ENCODE data around the gene CCDC27.

The CCDC27 gene

DNA sequence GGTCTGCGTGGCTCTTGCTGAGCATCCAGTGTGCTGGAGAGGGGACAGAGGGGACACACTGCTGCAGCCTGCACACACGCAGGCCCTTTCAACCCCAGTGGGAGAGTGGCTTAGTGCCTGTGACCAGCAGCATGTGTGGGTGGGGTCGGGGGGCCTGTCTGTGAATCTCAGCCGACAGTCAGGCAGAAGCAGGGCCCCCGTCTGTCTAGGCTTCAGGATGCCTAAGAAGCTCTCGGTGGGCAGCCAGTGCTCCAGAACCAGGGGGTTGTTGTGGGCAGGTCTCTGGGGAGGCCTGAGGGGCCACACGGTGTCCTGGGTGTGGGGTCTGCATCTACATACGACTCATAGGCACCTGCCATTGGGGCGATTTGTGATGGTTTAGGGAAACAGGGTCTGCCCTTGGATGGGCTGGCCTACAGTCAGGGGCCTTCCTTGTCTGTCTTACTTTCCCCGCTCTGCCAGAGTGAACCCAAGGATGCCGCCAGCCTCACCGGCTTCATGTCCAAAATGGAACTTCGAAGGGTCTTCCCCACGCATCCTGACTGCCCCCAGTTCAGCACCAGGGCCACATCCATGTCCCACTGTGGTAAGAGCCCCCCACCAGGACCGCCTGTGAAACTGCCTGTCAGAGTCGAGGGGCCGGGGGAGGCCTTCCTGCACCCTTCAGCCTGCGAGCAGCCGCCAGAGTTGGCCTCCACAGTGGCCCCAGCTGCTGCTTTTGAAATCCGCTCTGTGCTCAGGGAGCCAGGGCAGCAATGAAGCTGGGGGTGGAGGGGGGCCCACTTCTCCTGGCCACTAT is 1.6 kb downstream of the CCDC27 start:
- DNase-seq (ENCODE audit: low spot score) = no peak
- Histone ChIP-seq H3K27ac (no peak overlapping the region), H3K4me3 (no peak overlapping the region)
- TF ChIP-seq, protein P1, sequence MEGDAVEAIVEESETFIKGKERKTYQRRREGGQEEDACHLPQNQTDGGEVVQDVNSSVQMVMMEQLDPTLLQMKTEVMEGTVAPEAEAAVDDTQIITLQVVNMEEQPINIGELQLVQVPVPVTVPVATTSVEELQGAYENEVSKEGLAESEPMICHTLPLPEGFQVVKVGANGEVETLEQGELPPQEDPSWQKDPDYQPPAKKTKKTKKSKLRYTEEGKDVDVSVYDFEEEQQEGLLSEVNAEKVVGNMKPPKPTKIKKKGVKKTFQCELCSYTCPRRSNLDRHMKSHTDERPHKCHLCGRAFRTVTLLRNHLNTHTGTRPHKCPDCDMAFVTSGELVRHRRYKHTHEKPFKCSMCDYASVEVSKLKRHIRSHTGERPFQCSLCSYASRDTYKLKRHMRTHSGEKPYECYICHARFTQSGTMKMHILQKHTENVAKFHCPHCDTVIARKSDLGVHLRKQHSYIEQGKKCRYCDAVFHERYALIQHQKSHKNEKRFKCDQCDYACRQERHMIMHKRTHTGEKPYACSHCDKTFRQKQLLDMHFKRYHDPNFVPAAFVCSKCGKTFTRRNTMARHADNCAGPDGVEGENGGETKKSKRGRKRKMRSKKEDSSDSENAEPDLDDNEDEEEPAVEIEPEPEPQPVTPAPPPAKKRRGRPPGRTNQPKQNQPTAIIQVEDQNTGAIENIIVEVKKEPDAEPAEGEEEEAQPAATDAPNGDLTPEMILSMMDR (IDR thresholded peaks at IDR 0.05) = no peak

DNA sequence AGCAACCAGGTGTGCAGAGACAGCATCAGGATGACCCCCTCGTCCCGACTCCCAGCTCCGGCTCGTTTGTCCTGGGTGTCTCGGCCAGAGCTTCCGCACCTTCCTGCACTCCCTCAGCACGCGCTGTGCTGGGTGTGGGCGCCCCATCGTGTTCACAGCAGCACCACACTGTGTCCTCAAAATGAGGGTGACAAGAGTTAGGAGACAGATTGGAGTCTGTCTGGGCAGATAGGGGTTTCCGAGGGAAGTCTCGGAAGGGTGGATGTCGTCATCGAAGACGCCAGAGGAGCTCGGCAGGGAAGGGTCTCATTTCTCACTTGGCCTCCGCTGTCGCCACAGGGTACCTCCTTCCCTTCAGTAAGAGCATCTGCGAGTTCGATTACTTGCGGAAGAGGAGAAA is 4.1 kb downstream of the CCDC27 start:
- no peak overlapping the region for H3K4me3 ChIP-seq
- TF ChIP-seq, protein P1 (IDR thresholded peaks at IDR 0.05) = no peak
- DNase-seq (ENCODE audit: low spot score) = no peak
- no peak overlapping the region for H3K27ac ChIP-seq

DNA sequence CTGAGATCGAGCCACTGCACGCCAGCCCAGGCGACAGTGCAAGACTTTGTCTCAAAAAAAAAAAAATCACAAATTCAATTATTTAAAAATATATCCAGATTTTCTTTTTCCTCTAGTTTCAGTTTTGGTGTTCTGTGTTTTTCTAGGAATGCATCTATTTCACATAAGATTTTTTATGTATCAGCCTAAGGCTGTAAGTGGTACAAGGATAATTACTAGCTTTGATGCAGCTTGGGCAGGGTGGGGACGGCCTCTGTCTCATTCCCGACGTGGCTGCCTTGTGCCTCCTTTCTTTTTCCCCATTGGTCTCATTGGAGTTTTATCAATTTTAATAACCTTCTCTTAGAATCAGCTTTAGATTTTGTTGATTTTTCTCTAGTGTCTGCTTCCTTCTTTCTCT is 6.9 kb downstream of the CCDC27 start:
- TF ChIP-seq, protein P1 (IDR thresholded peaks at IDR 0.05) = no peak
- no peak for DNase-seq (ENCODE audit: low spot score)
- Histone ChIP-seq H3K4me3 (no peak overlapping the region), H3K27ac (no peak overlapping the region)

- Histone ChIP-seq H3K4me3 (no peak overlapping the region), H3K27ac (no peak overlapping the region)
- TF ChIP-seq, protein P1 (IDR thresholded peaks at IDR 0.05) = no peak
- DNase-seq (ENCODE audit: low spot score) = no peak
These were observed 7.5 kb downstream of the CCDC27 start for GRCh38 chr1:3759796-3760195.

DNA sequence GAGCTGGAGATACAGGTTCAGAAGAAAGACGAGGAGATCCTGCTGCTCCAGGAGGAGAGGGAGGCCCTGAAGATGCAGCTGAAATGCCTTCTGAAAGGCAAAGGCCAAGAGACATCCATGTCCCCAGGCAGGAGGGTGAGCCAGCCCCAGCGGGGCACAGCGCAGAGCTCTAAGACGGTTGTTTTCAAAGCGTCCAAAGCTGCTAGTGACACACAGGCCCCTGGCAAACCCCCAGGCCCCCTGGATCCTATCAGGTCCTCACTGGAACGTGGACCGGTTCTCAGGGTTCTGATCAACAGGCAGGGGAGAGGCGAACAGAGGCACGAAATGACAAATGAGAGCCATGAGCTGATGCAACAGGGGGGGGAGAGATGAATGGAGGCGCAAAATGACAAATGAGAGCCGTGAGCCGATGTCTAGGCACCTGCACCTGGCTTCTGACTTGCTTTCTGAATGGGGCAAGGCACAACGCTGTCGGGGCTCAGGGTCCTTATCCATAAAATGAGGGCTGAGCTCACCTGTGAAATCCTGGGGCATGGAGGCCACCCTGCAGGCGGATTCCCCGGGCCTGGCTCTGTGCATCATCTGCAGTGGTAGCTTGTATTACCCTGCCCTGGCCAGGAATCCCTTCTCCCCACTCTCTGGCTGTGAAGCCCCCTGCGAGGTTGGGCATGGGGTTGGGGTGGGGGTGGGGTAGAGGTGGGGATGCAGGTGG is 9.2 kb downstream of the CCDC27 start:
- TF ChIP-seq, protein P1 (IDR thresholded peaks at IDR 0.05) = no peak
- DNase-seq (ENCODE audit: low spot score) = no peak
- no peak overlapping the region for H3K4me3 ChIP-seq
- H3K27ac ChIP-seq = no peak overlapping the region

DNA sequence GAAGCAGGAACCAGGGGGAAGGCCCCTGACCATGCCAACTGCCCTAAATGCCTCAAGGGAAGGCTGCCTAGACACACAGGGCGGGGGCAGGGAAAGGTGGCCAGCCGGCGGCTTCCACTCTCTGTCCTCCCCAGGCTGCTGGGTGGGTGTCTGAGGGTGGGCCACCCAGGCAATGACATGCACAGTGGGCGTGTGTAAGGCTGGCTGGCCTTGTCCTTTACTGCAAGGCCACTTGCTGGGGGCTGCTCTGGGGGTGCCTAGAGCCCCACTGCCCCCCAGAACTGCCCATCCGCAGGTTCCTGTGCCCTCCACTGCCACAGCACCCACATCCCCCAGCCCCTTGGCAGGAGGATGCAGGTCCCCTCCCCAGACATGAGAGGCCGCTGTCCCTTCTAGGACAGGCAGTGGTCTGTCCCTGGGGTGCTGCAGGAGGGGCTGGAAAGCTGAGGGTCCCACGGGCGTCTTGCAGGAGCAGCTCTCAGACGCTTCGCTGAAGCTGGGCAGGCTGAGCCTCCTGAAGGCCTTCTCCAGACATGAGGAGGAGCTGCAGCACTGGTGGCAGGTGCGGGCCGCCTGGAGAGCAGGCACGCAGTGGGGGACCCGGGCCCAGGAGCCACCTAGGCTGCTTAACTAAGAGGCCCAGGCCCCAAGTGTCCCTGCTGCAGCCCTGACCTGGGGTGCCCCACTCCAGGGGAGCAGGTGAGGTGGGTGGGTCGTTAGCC is 10.1 kb downstream of the CCDC27 start:
- H3K27ac ChIP-seq = no peak overlapping the region
- no peak for DNase-seq (ENCODE audit: low spot score)
- TF ChIP-seq, protein P1 (IDR thresholded peaks at IDR 0.05) = no peak
- H3K4me3 ChIP-seq = no peak overlapping the region
